ENCODE results near the gene NPHP4.

- no peak for TF ChIP-seq EZH2 (IDR thresholded peaks at IDR 0.05; ENCODE audit: low read length)
- no peak for TF ChIP-seq CTCF (optimal IDR thresholded peaks at IDR 0.05 in 1 of 3, IDR thresholded peaks at IDR 0.05 in 1 of 3, conservative IDR thresholded peaks at IDR 0.05 in 1 of 3; ENCODE audit: extremely low read depth in 1 of 3, insufficient read depth in 2 of 3, low read length in 3 of 3)
Observed at GRCh38 chr1:5831600-5832335, 160.5 kb downstream of the NPHP4 start.
